Thoracic aorta (tissue), 2 donors: ENCODE measurements around the gene GPR4. TPM values are rescaled to one million over a fixed set of nuclear protein-coding genes. Genes with fewer than 3 reads are reported as not detected.
"Not testable (repeated sequence)": the region's sequence is repeated elsewhere in the genome, so short reads cannot be mapped to it uniquely, and the experiment has no call there.

Source experiments
- ATAC-seq: fragments of 150-250 bp; one replicate; pipeline ENCODE4 v1.8.0; 2017; ENCODE audit warnings: low read depth; ENCODE audit not compliant: insufficient number of reproducible peaks, low FRiP score
- DNase-seq: peaks from one replicate; pipeline ENCODE4 v3.0.0-alpha.2; 2020; ENCODE audit warnings: low spot score
- H3K27ac ChIP-seq, 2 donors: fragments of 200-600 bp; sonication (generic); 1 replicate in 1 of 2; 2 replicates in 1 of 2; pipeline ENCODE4 v1.5.1; 2016; ENCODE audit warnings: mild to moderate bottlenecking in 2 of 2, moderate library complexity in 2 of 2
- H3K27me3 ChIP-seq: fragments of 200-600 bp; sonication (generic); replicated peaks from 2 replicates; pipeline ENCODE4 v1.6.0; 2016; ENCODE audit warnings: mild to moderate bottlenecking; ENCODE audit not compliant: insufficient read depth
- H3K36me3 ChIP-seq: fragments of 200-600 bp; sonication (generic); one replicate; pipeline ENCODE4 v1.5.1; 2016
- H3K4me1 ChIP-seq, 2 donors: fragments of 200-600 bp; sonication (generic); 1 replicate in 1 of 2; 2 replicates in 1 of 2; pipeline versions ENCODE4 v1.5.1 to v1.6.0; 2016; ENCODE audit warnings: low read depth in 2 of 2, mild to moderate bottlenecking in 1 of 2; ENCODE audit not compliant: control insufficient read depth in 1 of 2
- H3K4me3 ChIP-seq: fragments of 200-600 bp; sonication (generic); 2 replicates; pipeline ENCODE4 v1.5.1; 2016; ENCODE audit warnings: mild to moderate bottlenecking
- H3K9me3 ChIP-seq: fragments of 200-600 bp; sonication (generic); 2 replicates; pipeline ENCODE4 v1.5.1; 2016
- total RNA-seq, 2 donors: library from RNA; depleted of rRNA; stranded (reverse); fragments of >200 nt; gene quantifications; one replicate each; pipeline versions ENCODE4 v1.1.0 to v1.2.3, GENCODE V29; 2016
- TF ChIP-seq, protein P1 (sequence below): fragments of 200-600 bp; sonication (generic); IDR thresholded peaks from one replicate; pipeline ENCODE4 v1.5.1; 2019; ENCODE audit warnings: antibody characterized with exemption

The GPR4 gene
- total RNA-seq, 2 donors from 2014 or later: 5.1 to 6.6 TPM

DNA sequence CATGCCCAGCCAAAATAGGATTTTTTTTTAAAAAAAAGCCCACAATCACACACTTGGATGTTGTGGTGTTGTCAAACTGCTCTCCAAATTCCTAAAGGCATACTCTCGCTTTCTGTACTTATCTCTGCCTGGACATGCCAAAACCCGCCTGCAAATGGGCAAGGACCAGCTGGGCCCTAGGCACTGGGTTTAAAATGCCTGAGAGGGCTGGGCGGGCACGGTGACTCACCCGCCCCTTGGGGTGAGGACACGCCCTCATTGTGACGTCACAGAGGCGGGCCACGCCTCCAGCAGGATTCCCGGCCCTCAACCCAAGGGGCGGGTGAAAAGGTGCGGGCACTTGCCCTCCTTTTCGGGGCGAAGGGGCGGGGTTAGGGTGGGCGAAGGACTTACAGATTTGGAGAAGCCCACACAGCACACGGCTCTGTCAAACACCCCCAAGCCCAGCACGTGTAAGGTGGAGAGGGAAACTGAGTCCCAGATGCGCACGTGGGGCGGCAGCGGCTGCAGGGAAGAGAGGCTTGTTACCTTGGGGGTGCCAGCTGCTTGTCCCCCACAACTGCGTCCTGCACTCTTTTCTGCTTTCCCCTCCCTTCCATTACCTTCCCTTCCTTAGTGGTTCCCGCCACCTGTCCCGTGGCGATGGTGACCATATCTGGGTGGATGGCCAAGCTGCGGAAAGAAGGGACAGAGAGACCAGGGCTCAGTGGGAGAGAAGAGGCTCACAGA is 30.6 kb upstream of the GPR4 start:
- ATAC-seq: peak; percentile 88
- Histone ChIP-seq H3K36me3 (peaks cover 13% of the 10 kb centered on the region), H3K27ac (peak overlapping the region; percentile 68 to 70), H3K4me1 (peaks cover 0 to 31% of the 10 kb centered on the region in 2 donors), H3K27me3 (no peaks in the 10 kb centered on the region), H3K4me3 (no peak overlapping the region), H3K9me3 (no peaks in the 10 kb centered on the region)
- peak; percentile 61 for DNase-seq
- TF ChIP-seq, protein P1, sequence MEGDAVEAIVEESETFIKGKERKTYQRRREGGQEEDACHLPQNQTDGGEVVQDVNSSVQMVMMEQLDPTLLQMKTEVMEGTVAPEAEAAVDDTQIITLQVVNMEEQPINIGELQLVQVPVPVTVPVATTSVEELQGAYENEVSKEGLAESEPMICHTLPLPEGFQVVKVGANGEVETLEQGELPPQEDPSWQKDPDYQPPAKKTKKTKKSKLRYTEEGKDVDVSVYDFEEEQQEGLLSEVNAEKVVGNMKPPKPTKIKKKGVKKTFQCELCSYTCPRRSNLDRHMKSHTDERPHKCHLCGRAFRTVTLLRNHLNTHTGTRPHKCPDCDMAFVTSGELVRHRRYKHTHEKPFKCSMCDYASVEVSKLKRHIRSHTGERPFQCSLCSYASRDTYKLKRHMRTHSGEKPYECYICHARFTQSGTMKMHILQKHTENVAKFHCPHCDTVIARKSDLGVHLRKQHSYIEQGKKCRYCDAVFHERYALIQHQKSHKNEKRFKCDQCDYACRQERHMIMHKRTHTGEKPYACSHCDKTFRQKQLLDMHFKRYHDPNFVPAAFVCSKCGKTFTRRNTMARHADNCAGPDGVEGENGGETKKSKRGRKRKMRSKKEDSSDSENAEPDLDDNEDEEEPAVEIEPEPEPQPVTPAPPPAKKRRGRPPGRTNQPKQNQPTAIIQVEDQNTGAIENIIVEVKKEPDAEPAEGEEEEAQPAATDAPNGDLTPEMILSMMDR: no peak

DNA sequence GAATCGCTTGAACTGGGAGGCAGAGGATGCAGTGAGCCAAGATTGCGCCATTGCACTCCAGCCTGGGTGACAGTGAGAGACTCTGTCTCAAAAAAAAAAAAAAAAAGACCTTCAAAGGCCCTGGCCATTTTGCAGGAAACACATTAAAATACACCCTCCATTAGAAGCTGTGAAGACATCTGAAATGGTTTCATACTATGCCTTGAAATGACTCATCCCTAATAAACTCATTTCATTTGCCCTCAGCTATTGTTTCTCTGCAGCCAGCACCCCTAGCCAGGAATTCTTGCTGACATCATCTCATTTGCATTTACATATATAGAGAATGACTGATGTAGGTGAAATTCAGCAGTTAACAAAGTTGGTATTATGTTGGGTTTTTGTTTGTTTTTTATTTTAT is 28.5 kb upstream of the GPR4 start:
- Histone ChIP-seq H3K4me1 (peaks cover 0 to 12% of the 10 kb centered on the region in 2 donors), H3K4me3 (no peak overlapping the region), H3K9me3 (no peaks in the 10 kb centered on the region), H3K27me3 (no peaks in the 10 kb centered on the region), H3K36me3 (peaks cover 22% of the 10 kb centered on the region), H3K27ac (no peak overlapping the region)
- TF ChIP-seq, protein P1: no peak
- DNase-seq (no peak), ATAC-seq (no peak)

DNA sequence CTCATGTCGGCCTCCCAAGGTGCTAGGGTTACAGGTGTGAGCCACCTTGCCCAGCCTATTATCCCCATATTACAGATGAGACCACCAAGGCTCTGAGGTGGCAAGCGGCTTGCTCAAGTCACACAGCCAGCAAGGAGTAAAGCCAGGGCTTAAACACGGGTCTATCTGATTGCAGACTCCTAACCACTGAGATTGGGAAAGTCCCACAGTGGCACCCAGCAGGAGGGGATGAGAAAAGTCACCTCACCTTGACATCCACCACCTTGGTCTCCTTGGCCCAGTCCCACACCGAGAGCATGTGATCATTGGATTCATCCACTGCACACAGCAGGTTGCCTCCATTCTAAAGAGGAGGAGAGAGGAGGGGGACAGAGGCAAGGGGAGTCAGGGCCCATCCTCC is 27.7 kb upstream of the GPR4 start:
- Histone ChIP-seq H3K27ac (no peak overlapping the region), H3K36me3 (peaks cover 24% of the 10 kb centered on the region), H3K4me1 (peaks cover 0 to 5% of the 10 kb centered on the region in 2 donors), H3K27me3 (no peaks in the 10 kb centered on the region), H3K4me3 (no peak overlapping the region), H3K9me3 (no peaks in the 10 kb centered on the region)
- TF ChIP-seq, protein P1: no peak
- ATAC-seq (no peak), DNase-seq (no peak)

DNA sequence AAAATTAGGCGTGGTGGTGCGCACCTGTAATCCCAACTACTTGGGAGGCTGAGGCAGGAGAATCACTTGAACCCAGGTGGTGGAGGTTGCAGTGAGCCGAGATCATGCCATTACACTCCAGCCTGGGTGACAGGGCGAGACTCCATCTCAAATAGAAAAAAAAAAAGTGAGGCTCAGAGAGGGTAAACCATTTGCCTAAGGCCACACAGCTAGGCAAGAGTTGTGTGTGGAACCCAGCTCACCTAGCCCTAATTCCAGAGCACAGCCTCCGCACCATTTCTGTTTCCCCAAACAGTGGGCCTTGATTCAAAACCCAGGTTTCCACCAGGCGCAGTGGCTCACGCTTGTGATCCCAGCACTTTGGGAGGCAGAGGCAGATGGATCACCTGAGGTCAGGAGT is 26.2 kb upstream of the GPR4 start:
- H3K36me3 ChIP-seq: peaks cover 24% of the 10 kb centered on the region
- not testable (repeated sequence) for H3K4me3 ChIP-seq, H3K4me1 ChIP-seq, ATAC-seq, H3K27me3 ChIP-seq, H3K9me3 ChIP-seq, H3K27ac ChIP-seq, DNase-seq

DNA sequence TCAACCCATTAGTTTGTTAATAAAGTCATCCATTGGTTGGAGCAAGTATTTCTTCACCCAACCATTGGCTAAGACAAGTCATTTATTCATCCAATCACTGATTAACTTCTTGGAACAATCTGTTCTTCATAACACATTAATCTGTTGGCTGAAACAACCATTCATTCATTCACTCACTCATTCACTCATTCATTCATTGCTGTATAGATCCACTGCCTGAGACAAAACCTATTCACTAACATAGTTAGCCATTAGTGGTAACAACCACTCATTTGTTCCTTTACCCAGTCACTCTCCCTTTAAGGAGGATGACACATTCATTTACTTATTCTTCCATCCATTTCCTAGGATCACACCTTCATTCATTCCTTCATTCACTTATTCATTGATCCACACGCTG is 22.0 kb upstream of the GPR4 start:
- H3K4me1 ChIP-seq: no peaks in the 10 kb centered on the region
- no peaks in the 10 kb centered on the region for H3K27me3 ChIP-seq
- ATAC-seq (no peak), DNase-seq (no peak)
- no peaks in the 10 kb centered on the region for H3K9me3 ChIP-seq
- peaks cover 37% of the 10 kb centered on the region for H3K36me3 ChIP-seq
- H3K4me3 ChIP-seq: no peak overlapping the region
- TF ChIP-seq, protein P1: no peak
- H3K27ac ChIP-seq: no peak overlapping the region
